Measurements from ENCODE around the gene NKTR. TPM values are rescaled to one million over a fixed set of nuclear protein-coding genes. Genes with fewer than 3 reads are reported as not detected.

NKTR gene
- total RNA-seq, 6 experiments from 2014 or later: 27.8 to 32.7 (median 30.9) TPM

- no peak for TF ChIP-seq CTCF (IDR thresholded peaks at IDR 0.05)
- Mint-ChIP-seq H3K4me3 (peak overlapping the region; percentile 91), H3K4me1 (ENCODE audit: low read depth) (peaks cover 33% of the 10 kb centered on the region), H3K9me3 (no peaks in the 10 kb centered on the region), H3K27ac (peak overlapping the region; percentile 71), H3K27me3 (ENCODE audit: insufficient read depth) (no peaks in the 10 kb centered on the region; the same call in 1 of the 2 replicates), H3K36me3 (ENCODE audit: low read depth) (peaks cover 16% of the 10 kb centered on the region)
- no peak for DNase-seq
Observed at GRCh38 chr3:42581400-42581708, 19.1 kb upstream of the NKTR start.

DNA sequence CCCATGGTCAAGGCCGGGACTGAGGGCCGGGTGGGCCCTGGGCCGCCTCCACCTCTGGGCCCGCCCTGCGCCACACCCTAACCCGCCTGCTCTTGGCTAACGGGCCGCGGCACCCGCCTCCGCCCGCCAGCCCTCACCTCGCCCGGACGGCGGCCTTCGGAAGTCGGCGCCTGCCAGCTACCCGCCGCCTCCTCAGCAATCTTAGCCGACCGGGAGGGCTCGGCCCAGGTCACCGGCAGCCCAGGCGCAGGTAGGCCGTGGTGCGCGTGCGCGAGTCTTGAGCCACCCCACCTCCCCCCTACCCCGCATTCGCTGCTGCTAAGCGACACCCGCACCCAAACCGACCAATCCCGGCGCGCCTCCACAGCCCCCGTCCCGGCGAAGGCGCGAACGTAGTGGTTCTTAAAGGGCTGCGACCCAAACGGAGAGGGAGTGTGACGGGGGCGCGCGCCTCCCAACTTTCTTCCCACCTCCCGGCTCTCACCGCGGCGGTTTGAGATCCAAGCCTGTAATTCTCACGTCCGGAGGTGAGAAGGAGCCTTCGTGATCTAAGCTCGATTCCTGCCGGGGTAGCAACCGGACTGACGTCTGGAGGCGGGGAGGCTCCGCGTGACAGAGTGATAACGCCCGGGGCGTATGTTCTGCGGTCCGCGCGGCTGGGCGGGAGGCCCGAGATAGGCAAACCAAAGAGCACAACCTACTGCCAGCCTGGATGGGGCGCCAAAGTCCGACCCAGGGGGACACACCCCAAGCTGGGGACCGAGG is 18.6 kb upstream of the NKTR start, which contains the start of gene SEC22C:
Gene SEC22C, minus strand, starts transcription at position 259 of the 765 bp plus-strand sequence. CDS start 12,921 bp downstream, outside the sequence.
- H3K27me3 Mint-ChIP-seq (ENCODE audit: insufficient read depth): no peaks in the 10 kb centered on the region; the same call in 1 of the 2 replicates
- H3K27ac Mint-ChIP-seq: peak within 1 kb of the TSS; percentile 92
- peaks cover 12% of the 10 kb centered on the region for H3K36me3 Mint-ChIP-seq (ENCODE audit: low read depth)
- peak within 1 kb of the TSS; percentile 91 for H3K4me3 Mint-ChIP-seq
- H3K4me1 Mint-ChIP-seq (ENCODE audit: low read depth): peaks cover 33% of the 10 kb centered on the region
- TF ChIP-seq CTCF (IDR thresholded peaks at IDR 0.05): peak; percentile 55
- H3K9me3 Mint-ChIP-seq: no peaks in the 10 kb centered on the region
- DNase-seq: peak; percentile 86

- Mint-ChIP-seq H3K27ac (peak overlapping the region; percentile 92), H3K27me3 (ENCODE audit: insufficient read depth) (no peaks in the 10 kb centered on the region; the same call in 1 of the 2 replicates), H3K4me1 (ENCODE audit: low read depth) (peaks cover 33% of the 10 kb centered on the region), H3K36me3 (ENCODE audit: low read depth) (peaks cover 7% of the 10 kb centered on the region), H3K9me3 (no peaks in the 10 kb centered on the region), H3K4me3 (peak overlapping the region; percentile 91)
- DNase-seq: no peak
- TF ChIP-seq CTCF (IDR thresholded peaks at IDR 0.05): no peak
Observed at GRCh38 chr3:42582474-42583070, 17.9 kb upstream of the NKTR start.

DNA sequence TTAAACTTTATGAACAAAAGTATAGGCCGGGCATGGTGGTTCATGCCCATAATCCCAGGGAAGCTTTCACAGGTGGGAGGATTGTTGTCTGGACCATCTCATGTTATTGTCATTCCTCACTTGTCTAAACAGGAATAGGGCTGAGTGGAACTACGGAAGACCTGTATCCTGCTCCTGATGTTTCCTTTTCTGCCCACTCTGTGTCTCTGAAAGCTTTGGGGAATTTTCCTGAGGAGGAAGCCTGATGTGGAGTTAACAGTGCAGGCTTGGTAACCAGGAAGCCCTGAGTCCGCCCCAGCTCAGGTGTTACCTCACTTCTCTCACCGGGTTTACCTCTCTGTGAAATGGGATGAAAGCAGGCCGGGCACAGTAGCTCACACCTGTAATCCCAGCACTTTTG is 11.9 kb upstream of the NKTR start:
- no peak for TF ChIP-seq CTCF (IDR thresholded peaks at IDR 0.05)
- Mint-ChIP-seq H3K27ac (no peak overlapping the region), H3K9me3 (no peaks in the 10 kb centered on the region), H3K36me3 (ENCODE audit: low read depth) (peaks cover 3% of the 10 kb centered on the region; the same call in 1 of the 2 replicates), H3K4me1 (ENCODE audit: low read depth) (peaks cover 26% of the 10 kb centered on the region), H3K4me3 (no peak overlapping the region), H3K27me3 (ENCODE audit: insufficient read depth) (no peaks in the 10 kb centered on the region; the same call in none of the 2 replicates)
- no peak for DNase-seq

- no peak overlapping the region for H3K27ac Mint-ChIP-seq
- peaks cover 33% of the 10 kb centered on the region for H3K4me1 Mint-ChIP-seq (ENCODE audit: low read depth)
- peaks cover 12% of the 10 kb centered on the region; the same call in 1 of the 2 replicates for H3K36me3 Mint-ChIP-seq (ENCODE audit: low read depth)
- no peaks in the 10 kb centered on the region; the same call in none of the 2 replicates for H3K27me3 Mint-ChIP-seq (ENCODE audit: insufficient read depth)
- H3K9me3 Mint-ChIP-seq: no peaks in the 10 kb centered on the region
- no peak for TF ChIP-seq CTCF (IDR thresholded peaks at IDR 0.05)
- no peak for DNase-seq
- peak overlapping the region; percentile 95 for H3K4me3 Mint-ChIP-seq
Observed at GRCh38 chr3:42589382-42590109, 10.9 kb upstream of the NKTR start.
